Effector CD8-positive, alpha-beta T cell (primary cell): ENCODE data around the gene OR52E6.

Experiments
- DNase-seq: peaks from one replicate; lab custom pipeline; 2025; lab: John Stamatoyannopoulos, UW

The OR52E6 gene

GRCh38 chr11:5803982-5804381, 37.7 kb downstream of the OR52E6 start:
- no peak for DNase-seq

GRCh38 chr11:5796541-5796940, 45.2 kb downstream of the OR52E6 start:
- DNase-seq: no peak

GRCh38 chr11:5791165-5791564, 50.5 kb downstream of the OR52E6 start, which contains the start of gene OR52N1:
Gene OR52N1 (minus strand): TSS chr11:5791265. CDS start chr11:5788816, 2,449 bp downstream.
- no peak for DNase-seq
